T-helper 1 cell (primary cell): ENCODE results near the gene SMOC2.
"Not testable (repeated sequence)": the region's sequence is repeated elsewhere in the genome, so short reads cannot be mapped to it uniquely, and the experiment has no call there.

Experiments used
- DNase-seq, 5 donors: peaks; one replicate each; pipeline ENCODE4 v3.0.0-alpha.2; 2012 to 2020

SMOC2 gene

DNA sequence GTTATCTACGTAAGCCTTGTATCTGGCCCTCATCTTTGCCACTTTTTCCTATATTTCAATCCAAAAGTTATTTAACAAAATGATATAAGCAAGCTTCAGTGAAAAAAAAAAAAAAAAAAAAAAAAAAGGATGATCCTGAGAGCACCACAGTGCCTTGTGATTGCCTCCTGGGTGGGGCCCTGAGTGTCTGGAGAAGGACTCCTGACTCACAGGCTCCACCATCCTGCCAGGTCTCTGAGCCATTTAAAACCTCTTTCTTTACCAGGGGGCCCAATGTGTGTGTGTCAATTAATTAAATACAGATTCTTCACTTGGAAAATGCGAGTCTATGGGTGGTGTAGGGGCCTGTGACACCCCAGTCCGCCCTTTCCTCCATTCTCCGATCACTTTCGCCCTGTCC is 105.2 kb downstream of the SMOC2 start:
- DNase-seq, result no peak

- no peak for DNase-seq
Measured at GRCh38 chr6:168546730-168547129, 105.7 kb downstream of the SMOC2 start.

GRCh38 chr6:168550326-168550725 is 109.3 kb downstream of the SMOC2 start:
- DNase-seq, result no peak

GRCh38 chr6:168554472-168554871 is 113.5 kb downstream of the SMOC2 start:
- no peak for DNase-seq

DNA sequence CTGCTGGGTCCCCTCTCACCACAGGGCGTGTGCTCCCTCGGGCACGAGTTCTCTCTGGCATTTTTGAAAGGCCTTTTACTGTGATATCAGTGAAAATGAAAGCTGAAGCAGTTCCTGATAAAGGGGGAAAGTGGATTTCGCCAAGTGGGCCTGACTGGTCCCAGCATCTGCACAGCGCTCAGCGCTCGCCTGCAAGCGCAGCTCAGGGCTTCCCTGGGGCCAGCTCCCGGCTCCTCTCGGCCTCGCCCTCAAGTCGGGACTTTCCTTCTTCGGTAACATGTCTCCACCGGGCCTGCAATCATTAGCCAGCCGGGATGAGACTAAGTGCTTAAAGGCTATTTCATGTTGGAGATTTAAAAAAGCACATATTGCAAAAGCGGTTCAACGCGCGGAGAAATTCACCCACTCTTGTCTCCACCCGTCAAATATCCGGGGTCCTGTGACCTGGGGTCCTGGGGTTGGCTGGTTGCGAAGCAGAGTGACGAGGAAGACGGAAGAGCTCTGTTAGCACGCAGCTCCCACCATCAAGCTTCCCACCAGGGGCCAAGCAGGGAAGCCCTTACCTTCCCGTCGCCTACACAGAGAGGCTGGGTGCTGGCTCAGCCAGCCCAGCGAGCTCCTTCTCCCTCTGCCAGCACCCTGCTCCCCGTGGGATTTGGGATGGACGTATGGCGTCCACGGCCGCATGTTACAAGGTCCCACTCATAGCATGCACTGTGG is 114.1 kb downstream of the SMOC2 start:
- no peak for DNase-seq

DNA sequence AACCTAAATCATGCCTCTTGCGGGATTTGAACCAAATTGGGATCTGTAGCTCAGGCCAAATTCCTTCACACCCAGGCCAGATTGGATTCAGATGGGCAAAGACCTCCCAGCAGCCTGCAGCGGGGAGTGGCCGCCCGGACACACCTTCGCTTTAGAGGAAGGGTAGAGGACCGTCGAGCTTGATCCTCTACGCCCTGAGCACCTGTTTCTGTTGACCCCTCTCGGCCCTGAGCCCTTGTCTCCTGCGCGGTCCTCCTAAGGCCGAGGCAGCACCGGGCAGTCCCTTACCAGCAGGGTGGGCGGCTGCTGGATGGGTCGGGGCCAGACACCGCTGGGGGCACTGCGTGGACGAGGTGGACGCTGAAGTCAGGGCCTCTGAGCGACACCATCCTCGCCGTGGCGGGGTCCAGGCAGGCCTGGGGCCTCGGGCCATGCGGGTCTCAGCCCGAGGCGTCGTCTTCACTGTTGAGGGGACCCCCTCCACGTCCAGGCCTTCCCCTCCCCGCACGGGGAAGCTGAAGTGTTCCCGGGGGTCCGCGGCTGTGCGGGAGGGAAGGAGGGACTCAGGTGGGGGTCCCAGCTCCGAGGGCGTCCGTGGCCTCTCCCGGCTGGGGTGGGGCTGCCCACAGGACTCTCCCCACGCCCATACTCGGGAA is 114.8 kb downstream of the SMOC2 start:
- DNase-seq, result no peak

DNA sequence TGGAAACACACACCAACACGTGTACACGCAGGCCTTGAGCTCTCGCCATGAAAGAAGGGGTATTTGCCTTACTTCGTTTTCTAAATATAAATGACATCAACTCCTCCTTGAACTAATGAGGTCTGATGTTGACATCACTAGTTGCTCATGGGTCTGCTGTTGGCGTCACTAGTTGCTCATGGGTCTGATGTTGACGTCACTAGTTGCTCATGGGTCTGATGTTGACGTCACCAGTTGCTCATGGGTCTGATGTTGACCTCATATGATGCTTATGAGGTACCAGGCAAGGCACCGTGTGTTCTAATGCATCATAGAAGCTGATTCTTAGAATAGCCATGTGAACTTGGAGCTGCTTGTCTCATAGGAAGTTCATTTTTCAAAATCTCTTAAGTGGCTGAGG is 116.5 kb downstream of the SMOC2 start:
- DNase-seq, result no peak

DNA sequence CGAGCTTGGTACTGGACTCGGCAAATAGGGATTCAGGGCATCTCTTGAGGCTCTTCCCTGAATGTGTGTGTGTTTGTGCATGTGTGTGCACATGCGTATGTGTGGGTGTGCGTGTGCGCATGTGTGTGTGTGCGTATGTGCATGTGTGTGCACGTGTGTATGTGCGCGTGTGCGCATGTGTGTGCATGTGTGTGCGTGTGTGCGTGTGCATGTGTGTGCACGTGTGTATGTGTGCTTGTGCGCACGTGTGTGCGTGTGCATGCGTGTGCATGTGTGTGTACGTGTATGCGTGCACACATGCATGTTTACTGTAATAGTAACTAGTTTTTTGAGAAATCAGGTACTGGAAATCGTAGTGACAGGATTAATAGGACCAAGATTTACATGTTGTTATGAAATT is 117.7 kb downstream of the SMOC2 start:
- DNase-seq, result no peak

GRCh38 chr6:168559574-168560098 is 118.7 kb downstream of the SMOC2 start:
- DNase-seq, result no peak

GRCh38 chr6:168560126-168560525 is 119.1 kb downstream of the SMOC2 start:
- DNase-seq, result no peak

- no peak for DNase-seq
Measured at GRCh38 chr6:168562576-168563151, 121.7 kb downstream of the SMOC2 start.

- DNase-seq, result no peak
Measured at GRCh38 chr6:168563656-168564055, 122.7 kb downstream of the SMOC2 start.

- DNase-seq, result no peak
Measured at GRCh38 chr6:168565112-168565511, 124.1 kb downstream of the SMOC2 start.

- no peak for DNase-seq
Measured at GRCh38 chr6:168570211-168570610, 129.2 kb downstream of the SMOC2 start.

DNA sequence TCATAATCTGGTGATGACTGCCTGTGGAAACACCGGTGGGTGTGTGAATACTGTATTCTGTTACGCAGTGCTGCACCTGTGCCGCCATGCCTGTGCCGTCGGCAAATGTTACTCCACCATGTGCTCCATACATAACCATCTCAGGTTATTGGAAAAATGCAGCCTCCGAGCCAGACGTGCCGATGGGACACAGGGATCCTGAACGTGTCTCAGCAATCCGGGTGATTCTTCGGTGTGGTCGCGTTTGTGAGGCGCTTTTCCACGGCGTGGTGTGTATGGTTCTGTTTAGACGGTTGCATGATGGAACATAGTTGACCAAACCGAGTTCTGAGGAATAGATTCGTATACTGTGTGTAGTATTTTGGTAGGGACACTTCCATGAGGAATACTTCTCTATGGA is 130.3 kb downstream of the SMOC2 start:
- no peak for DNase-seq

DNA sequence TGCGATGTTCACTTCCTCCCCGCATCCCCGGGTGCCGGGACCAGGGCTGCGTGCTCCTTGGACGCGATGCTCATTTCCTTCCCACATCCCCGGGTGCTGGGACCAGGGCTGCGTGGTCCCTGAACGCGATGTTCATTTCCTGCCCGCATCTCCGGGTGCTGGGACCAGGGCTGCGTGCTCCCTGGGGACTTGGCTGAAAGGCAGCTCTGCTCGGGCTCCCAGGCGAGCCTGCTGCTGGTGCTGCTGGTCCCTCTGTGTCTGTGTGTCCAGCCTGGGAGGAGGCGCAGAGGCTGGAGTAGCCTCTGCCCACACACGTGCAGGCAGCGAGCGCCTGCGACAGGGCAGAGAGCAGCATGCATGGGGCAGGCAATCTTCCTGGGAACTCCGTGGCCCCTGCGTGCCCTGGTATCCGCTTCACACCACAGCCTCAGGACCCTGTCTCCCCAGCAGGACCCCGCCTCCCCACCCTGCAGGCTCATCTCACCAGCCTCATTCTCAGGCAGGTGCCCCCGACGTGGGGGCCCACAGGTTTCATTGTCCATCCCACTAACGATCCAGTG is 132.4 kb downstream of the SMOC2 start:
- not testable (repeated sequence) for DNase-seq

DNA sequence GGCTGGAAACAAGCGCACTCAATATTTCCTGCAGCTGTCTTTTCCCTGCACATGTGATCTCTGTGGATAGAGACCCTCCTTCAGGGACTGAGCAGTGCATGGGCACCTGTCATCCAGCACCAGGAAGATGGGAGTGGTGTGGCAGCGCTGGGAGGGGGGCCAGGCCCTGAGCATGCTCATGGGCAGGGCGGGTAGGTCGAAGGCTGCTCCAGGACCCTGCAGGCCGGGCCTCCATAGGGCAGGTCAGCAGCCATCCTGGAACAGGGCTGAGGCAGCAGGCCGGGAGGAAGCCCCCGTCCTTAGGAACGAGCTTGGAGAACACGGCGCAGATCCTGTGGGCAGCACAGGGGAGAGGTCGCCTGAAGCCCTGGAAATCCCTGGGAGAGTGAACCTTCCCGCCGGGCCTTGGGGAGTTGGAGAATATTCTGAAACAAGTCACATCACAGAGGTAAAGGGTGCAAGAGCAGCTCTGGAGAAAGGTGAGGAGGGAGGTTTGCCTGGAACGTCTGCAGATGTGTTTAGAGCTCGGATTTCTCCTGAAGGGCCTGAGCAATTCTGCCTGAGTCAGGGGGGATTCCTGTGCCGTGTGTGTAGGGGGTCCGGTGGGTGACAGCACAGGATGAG is 133.2 kb downstream of the SMOC2 start:
- DNase-seq, result no peak

- no peak for DNase-seq
Measured at GRCh38 chr6:168574699-168575195, 133.8 kb downstream of the SMOC2 start.

DNA sequence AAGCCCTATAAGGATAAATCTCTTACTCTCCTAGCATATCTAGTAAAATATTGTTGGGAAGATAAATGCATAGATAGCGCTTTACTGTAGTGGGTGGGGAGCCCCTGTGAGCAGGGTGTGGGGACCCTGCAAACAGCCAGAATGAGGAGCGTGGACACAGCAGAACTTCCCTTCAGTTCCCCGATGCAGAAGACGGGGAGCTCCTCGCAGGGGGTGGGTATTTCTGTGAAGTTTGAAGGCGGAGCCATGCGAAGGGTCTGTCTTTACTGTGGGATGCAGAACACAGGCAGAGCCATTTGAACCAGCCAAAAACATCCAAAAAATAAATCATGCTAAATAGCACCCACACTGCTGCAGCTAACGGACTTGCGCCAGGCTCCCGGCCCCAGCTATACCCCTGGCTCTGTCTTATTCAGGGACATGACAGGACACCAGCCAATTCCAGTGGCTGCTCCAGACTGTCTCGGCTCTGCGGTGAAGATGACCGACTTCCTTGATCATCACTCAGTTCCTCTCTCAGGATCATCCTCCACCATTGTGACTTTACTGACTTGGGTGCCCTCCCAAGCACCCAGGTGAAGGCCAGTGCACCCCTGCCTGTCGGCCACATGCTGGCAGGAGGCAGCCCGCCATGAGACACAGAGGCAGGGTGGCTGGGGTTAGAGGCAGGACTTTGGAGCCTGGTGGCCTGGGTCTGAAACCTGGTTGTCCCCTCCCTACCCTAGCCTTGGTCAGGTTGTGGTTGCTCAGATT is 134.5 kb downstream of the SMOC2 start:
- DNase-seq, result no peak

GRCh38 chr6:168576388-168576787 is 135.4 kb downstream of the SMOC2 start:
- DNase-seq, result no peak

DNA sequence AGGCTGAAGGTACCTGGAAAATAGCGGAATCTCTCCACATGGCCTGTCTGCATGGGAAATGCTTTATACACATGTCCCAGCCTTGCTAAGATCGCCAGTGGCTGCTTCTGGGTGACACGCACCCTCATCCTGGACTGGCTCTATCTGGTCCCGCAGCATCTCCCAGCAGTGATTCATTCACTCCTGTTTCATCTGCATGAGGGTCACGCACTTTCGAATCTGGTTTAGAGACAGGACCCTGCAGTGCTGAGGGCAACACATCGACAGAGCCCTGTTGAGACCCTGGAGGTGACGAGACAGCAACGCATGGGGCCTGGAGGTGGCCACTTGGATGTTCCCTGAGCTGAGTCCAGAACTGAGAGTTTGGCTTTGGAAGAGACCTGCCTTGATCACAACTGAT is 136.5 kb downstream of the SMOC2 start:
- DNase-seq, result no peak

DNA sequence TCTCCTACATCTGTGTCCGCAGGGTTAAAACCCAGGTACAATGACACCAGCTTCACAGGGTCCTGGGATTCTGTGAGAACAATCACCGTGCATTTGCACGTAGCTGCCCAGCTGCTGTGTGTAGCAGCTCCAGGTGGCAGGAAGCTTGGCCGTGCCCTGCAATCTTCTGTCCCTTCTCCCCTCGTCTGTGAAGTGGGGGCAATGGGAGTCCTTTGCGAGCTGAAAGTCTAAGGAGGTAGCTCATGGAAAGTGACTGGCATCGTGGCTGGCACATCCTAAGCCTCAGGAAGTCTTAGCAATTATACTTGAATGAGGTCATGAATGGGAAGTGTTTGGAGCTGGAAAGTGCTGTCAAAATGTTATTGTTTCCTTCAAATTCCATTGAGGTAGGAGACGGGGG is 137.1 kb downstream of the SMOC2 start:
- DNase-seq, result no peak
